ENCODE measurements around the gene C22orf23.
"Not testable (repeated sequence)": the region's sequence is repeated elsewhere in the genome, so short reads cannot be mapped to it uniquely, and the experiment has no call there.

Gene C22orf23

DNA sequence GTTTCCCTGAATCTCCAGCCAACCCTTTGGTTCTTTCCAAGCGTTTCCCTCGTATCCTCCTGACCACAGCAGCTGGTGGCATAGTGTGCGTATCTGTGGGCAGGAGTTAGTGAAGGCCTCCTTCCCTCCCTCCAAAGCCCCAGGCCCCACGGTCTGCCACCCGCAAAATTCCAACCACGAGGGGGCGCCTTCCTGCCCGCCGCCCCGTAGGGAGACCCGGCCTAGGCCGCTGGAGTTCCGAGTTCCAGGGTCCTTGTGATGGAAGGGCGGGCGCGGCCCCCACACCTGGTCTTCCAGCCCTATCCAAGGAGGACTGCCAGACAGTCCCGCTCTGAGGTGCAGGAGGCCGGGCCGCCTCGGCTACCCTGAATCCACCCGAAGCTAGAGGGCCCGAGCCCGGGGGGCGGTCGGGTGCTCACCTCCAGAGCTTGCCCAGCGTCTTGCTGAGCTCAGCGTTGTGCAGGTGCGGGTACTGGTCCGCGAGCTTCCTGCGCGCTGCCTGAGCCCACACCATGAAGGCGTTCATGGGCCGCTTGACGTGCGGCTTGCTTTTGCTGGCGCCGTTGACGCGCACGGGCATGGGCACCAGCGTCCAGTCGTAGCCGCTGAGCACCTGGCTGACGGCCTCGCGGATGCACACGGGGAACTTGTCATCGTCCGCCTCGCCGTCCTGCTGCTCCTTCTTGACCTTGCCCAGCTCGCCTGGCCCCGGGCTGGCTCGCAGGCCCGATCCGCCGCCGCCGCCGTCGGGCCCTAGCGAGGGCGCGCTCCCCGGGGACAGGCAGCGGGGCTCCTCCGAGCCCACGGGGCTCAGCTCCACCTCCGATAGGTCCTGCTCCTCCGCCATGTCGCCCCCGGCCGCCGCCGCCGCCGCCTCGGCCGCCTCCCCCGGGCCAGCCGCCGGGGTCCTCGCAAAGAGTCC, 29.8 kb upstream of the C22orf23 start:
- POLR2A ChIA-PET, result no interaction called here
- CTCF ChIA-PET, result interaction anchor here (1.5 kb wide), 1 partner anchor 18 kb away, joined by 4 read pairs; no protein-coding TSS in a partner anchor
- no peak for DNase-seq (ENCODE audit: extremely low spot score)
- TF ChIP-seq, protein P1, sequence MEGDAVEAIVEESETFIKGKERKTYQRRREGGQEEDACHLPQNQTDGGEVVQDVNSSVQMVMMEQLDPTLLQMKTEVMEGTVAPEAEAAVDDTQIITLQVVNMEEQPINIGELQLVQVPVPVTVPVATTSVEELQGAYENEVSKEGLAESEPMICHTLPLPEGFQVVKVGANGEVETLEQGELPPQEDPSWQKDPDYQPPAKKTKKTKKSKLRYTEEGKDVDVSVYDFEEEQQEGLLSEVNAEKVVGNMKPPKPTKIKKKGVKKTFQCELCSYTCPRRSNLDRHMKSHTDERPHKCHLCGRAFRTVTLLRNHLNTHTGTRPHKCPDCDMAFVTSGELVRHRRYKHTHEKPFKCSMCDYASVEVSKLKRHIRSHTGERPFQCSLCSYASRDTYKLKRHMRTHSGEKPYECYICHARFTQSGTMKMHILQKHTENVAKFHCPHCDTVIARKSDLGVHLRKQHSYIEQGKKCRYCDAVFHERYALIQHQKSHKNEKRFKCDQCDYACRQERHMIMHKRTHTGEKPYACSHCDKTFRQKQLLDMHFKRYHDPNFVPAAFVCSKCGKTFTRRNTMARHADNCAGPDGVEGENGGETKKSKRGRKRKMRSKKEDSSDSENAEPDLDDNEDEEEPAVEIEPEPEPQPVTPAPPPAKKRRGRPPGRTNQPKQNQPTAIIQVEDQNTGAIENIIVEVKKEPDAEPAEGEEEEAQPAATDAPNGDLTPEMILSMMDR (IDR thresholded peaks at IDR 0.05; ENCODE audit: control extremely low read depth, extremely low read depth, low read depth, missing control alignments), result no peak

DNA sequence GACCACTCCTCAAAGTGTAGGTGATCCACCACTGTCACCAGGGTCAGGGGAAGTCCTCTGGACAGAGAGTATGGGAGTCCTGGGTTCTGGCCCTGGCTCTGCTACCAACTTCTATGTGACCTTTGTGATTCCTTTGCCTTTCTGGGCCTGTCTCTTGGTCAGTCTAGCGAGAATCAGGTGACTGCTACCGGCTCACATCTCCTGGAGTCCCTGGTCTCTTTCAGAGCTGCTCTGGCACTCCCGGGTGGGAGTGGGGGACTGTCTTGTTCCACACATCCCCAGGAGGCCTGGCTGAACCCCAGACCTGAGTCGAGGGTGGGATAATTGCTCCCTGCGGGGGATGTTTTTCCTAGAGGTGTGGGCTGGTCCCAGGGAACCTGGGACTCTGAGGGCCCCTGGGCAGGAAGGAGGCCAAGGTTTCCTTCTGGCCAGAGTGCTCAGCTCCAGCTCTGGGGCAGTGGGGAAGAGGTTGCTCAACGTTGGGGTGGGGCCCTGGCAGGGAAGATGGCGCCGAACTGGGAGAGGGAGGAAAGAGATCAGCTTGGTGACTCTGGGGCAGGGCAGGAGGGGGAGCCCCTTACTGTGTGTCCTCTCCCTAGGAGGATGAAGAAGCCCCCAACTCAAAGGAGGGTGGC, 28.9 kb upstream of the C22orf23 start:
- POLR2A ChIA-PET, result no interaction called here
- CTCF ChIA-PET, result no interaction called here
- no peak for DNase-seq (ENCODE audit: extremely low spot score)
- TF ChIP-seq, protein P1 (IDR thresholded peaks at IDR 0.05; ENCODE audit: control extremely low read depth, extremely low read depth, low read depth, missing control alignments), result no peak

DNA sequence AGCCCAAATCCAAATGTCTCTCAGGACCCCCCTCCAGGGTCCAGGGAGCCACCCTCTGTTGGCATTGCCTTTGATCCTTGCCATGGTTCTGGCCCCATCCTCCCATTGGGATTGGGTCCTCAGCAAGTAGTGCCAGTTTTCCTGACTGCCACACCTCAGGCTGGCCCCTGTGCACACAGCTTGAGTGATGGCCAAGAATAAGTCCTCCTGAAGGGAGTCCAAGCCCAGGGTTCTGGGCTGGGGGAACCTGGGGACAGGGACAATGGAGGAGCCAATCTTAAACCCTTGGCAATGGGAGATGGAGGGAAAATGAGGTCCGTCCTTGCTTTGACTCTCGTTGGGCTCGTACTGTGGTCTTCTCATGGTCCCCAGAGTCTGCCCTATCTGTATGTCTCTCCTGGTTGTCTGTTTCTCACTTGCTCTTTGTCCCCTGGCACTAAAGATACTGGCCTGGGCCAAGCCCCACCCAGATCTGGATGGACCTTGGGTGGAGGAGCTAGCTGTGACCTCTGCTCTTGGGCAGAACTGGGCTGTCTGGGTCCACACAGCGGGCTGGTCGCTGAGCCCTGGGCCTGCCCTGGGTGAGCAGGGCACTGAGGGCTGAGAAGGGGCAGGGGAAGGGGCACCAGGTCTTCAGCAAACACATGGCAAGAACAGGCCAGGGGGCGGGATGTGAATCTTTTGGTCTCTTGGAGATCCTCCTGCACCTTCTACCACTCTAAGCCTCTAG, 28.0 kb upstream of the C22orf23 start:
- DNase-seq (ENCODE audit: extremely low spot score), result no peak
- TF ChIP-seq, protein P1 (IDR thresholded peaks at IDR 0.05; ENCODE audit: control extremely low read depth, extremely low read depth, low read depth, missing control alignments), result no peak
- ChIA-PET POLR2A (no interaction called here), CTCF (interaction anchor here (0.9 kb wide), 1 partner anchor 11 kb away, joined by 3 read pairs; no protein-coding TSS in a partner anchor)

DNA sequence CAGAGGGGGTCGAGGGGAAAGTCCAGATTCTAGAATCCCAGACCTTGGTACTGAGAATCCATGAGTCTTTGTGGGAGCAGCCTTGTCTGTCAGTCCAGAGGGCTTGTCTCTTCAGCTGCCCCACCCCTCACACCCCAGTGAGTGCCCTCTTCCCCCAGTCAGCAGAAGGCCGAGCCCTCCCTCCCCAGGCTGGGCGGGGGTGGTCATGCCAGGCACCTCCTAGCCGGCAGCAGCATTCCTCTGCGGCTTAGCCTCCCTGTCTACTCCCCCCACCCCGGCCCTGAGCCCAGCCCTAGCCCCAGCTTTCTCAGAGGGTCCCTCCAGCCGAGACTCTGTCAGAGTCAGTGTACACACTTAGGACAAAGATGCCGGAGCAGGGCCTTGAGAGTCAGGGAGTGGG, 26.4 kb upstream of the C22orf23 start:
- ChIA-PET CTCF (interaction anchor here (0.8 to 1.9 kb wide), 3 partner anchors 9 to 14 kb away, joined by 3 to 9 read pairs (median 4); no protein-coding TSS in a partner anchor), POLR2A (no interaction called here)
- TF ChIP-seq, protein P1 (IDR thresholded peaks at IDR 0.05; ENCODE audit: control extremely low read depth, extremely low read depth, low read depth, missing control alignments), result no peak
- DNase-seq (ENCODE audit: extremely low spot score), result no peak

DNA sequence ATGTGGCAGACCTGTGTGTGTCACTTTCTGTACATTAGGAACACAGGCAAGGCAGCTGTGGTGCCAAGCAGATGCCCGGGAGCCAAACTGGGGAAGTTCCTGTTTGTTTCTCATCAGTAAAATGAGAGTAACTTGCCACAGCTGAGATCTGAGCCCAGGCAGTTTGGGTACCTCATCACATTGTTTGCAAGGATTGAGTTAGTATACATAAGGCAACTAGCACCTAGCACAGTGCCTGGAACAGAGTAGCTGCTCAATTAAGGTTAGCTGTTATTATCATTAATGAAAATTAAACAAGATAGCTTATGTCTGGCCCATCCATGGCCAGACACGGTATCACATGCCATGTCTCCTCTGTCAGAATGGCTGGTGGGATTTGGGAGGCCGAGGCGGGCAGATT, 23.1 kb upstream of the C22orf23 start:
- DNase-seq (ENCODE audit: extremely low spot score), result no peak
- CTCF ChIA-PET, result interaction anchor here (0.7 to 3.3 kb wide), 4 partner anchors 8 to 158 kb away, joined by 3 to 18 read pairs (median 6); no protein-coding TSS in a partner anchor
- TF ChIP-seq, protein P1 (IDR thresholded peaks at IDR 0.05; ENCODE audit: control extremely low read depth, extremely low read depth, low read depth, missing control alignments), result no peak
- POLR2A ChIA-PET, result no interaction called here

DNA sequence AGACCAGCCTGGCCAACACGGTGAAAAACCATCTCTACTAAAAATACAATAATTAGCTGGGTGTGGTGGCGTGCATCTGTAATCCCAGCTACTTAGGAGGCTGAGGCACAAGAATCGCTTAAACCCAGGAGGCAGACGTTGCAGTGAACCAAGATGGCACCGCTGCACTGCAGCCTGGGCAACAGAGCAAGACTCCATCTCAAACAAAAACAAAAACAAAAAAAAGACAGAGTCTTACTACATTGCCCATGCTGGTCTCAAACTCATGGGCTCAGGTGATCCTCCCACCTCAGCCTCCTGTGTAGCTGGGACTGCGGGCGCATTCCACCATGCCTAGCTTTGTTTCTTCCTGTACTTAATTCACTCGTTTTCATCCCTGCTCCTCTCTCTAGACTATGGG, 22.6 kb upstream of the C22orf23 start:
- DNase-seq (ENCODE audit: extremely low spot score); POLR2A ChIA-PET: not testable (repeated sequence)
- CTCF ChIA-PET, result interaction anchor here (0.7 to 3.3 kb wide), 5 partner anchors 8 to 158 kb away, joined by 3 to 18 read pairs (median 5); no protein-coding TSS in a partner anchor
